Glutamatergic neuron (in vitro differentiated cells): ENCODE measurements around the gene LONRF3. TPM values are rescaled to one million over a fixed set of nuclear protein-coding genes. Genes with fewer than 3 reads are reported as not detected.

Experiments used
- DNase-seq: peaks from one replicate; pipeline ENCODE4 v3.0.0; 2022
- H3K27ac Mint-ChIP-seq: one replicate; pipeline ENCODE4 v1.8.0; 2020; ENCODE audit warnings: mild to moderate bottlenecking, mixed read lengths, inconsistent platforms; ENCODE audit not compliant: unreplicated experiment
- H3K27me3 Mint-ChIP-seq: one replicate; pipeline ENCODE4 v1.8.0; 2020; ENCODE audit warnings: mild to moderate bottlenecking, moderate library complexity, mixed read lengths, inconsistent platforms; ENCODE audit not compliant: unreplicated experiment
- H3K36me3 Mint-ChIP-seq: one replicate; pipeline ENCODE4 v1.8.0; 2020; ENCODE audit warnings: mild to moderate bottlenecking, mixed read lengths, inconsistent platforms; ENCODE audit not compliant: unreplicated experiment
- H3K4me1 Mint-ChIP-seq: one replicate; pipeline ENCODE4 v1.8.0; 2020; ENCODE audit warnings: mild to moderate bottlenecking, low read depth, mixed read lengths, inconsistent platforms; ENCODE audit not compliant: unreplicated experiment
- H3K4me3 Mint-ChIP-seq: one replicate; pipeline ENCODE4 v1.8.0; 2020; ENCODE audit warnings: mild to moderate bottlenecking, mixed read lengths, inconsistent platforms; ENCODE audit not compliant: unreplicated experiment
- H3K9me3 Mint-ChIP-seq: one replicate; pipeline ENCODE4 v1.8.0; 2020; ENCODE audit warnings: mild to moderate bottlenecking, moderate library complexity, mixed read lengths, inconsistent platforms; ENCODE audit not compliant: unreplicated experiment
- CTCF ChIP-seq: fragments of 200-600 bp; sonication (generic); IDR thresholded peaks from one replicate; pipeline ENCODE4 v1.5.0; 2021; ENCODE audit not compliant: partially characterized antibody, unreplicated experiment
- total RNA-seq: library from RNA; stranded (reverse); fragmentation: NEBNext Ultra II Directional; extraction: Animal tissue kit (Norgen Biotek cat#: 25700); gene quantifications from one replicate; pipeline ENCODE4 v1.2.1, GENCODE V29; 2021; ENCODE audit not compliant: unreplicated experiment

Gene LONRF3
- total RNA-seq, 1 donor from 2014 or later = 0.29 TPM

GRCh38 chrX:118945921-118946320 is 28.5 kb upstream of the LONRF3 start:
- no peak for TF ChIP-seq CTCF
- no peak overlapping the region for H3K4me3 Mint-ChIP-seq
- peaks cover 1% of the 10 kb centered on the region for H3K9me3 Mint-ChIP-seq
- H3K36me3 Mint-ChIP-seq = no peaks in the 10 kb centered on the region
- H3K27ac Mint-ChIP-seq = no peak overlapping the region
- no peaks in the 10 kb centered on the region for H3K4me1 Mint-ChIP-seq
- no peak for DNase-seq
- H3K27me3 Mint-ChIP-seq = no peaks in the 10 kb centered on the region

- Mint-ChIP-seq H3K36me3 (no peaks in the 10 kb centered on the region), H3K4me3 (no peak overlapping the region), H3K27ac (no peak overlapping the region), H3K27me3 (no peaks in the 10 kb centered on the region), H3K9me3 (no peaks in the 10 kb centered on the region), H3K4me1 (no peaks in the 10 kb centered on the region)
- no peak for TF ChIP-seq CTCF
- DNase-seq = no peak
Measured at GRCh38 chrX:118948270-118948669, 26.1 kb upstream of the LONRF3 start.

- H3K9me3 Mint-ChIP-seq = peaks cover 2% of the 10 kb centered on the region
- H3K4me1 Mint-ChIP-seq = no peaks in the 10 kb centered on the region
- TF ChIP-seq CTCF = no peak
- no peak overlapping the region for H3K4me3 Mint-ChIP-seq
- no peak overlapping the region for H3K27ac Mint-ChIP-seq
- no peak for DNase-seq
- no peaks in the 10 kb centered on the region for H3K36me3 Mint-ChIP-seq
- no peaks in the 10 kb centered on the region for H3K27me3 Mint-ChIP-seq
Measured at GRCh38 chrX:118961866-118962560, 12.4 kb upstream of the LONRF3 start.

- H3K4me3 Mint-ChIP-seq = no peak overlapping the region
- peaks cover 2% of the 10 kb centered on the region for H3K4me1 Mint-ChIP-seq
- no peak overlapping the region for H3K27ac Mint-ChIP-seq
- no peaks in the 10 kb centered on the region for H3K27me3 Mint-ChIP-seq
- no peaks in the 10 kb centered on the region for H3K36me3 Mint-ChIP-seq
- no peak for DNase-seq
- TF ChIP-seq CTCF = no peak
- peaks cover 2% of the 10 kb centered on the region for H3K9me3 Mint-ChIP-seq
Measured at GRCh38 chrX:118963159-118963558, 11.3 kb upstream of the LONRF3 start.

- H3K4me1 Mint-ChIP-seq = peaks cover 2% of the 10 kb centered on the region
- H3K36me3 Mint-ChIP-seq = no peaks in the 10 kb centered on the region
- H3K9me3 Mint-ChIP-seq = peaks cover 2% of the 10 kb centered on the region
- no peak overlapping the region for H3K27ac Mint-ChIP-seq
- DNase-seq = no peak
- H3K27me3 Mint-ChIP-seq = no peaks in the 10 kb centered on the region
- no peak for TF ChIP-seq CTCF
- no peak overlapping the region for H3K4me3 Mint-ChIP-seq
Measured at GRCh38 chrX:118964252-118964651, 10.2 kb upstream of the LONRF3 start.
